OCI-LY1 (cell line): ENCODE measurements around the gene TUBGCP2.

ENCODE experiments used
- CTCF ChIP-seq: fragments of 200-600 bp; sonication (generic), shearing (Covaris generic); IDR thresholded peaks from 2 replicates; pipeline ENCODE4 v1.5.1; 2017; ENCODE audit warnings: mild to moderate bottlenecking, antibody characterized with exemption, low read length, moderate library complexity, mixed read lengths
- EZH2 ChIP-seq: fragments of 200-600 bp; sonication (generic), shearing (Covaris generic); IDR thresholded peaks from 2 replicates; pipeline ENCODE4 v1.8.0; 2017; ENCODE audit warnings: borderline replicate concordance, mixed run types, mild to moderate bottlenecking, antibody characterized with exemption, low read length, moderate library complexity, mixed read lengths

- TF ChIP-seq CTCF (no peak), EZH2 (no peak)
Measured at GRCh38 chr10:133277993-133278576, 30.6 kb downstream of the TUBGCP2 start.
